Measurements from ENCODE around the gene TFEB. TPM values are rescaled to one million over a fixed set of nuclear protein-coding genes. Genes with fewer than 3 reads are reported as not detected.

Gene TFEB
- polyA plus RNA-seq, 4 donors: 4.5 to 10.2 (median 9.1) TPM

GRCh38 chr6:41642960-41643898 is 92.2 kb downstream of the TFEB start:
- DNase-seq (ENCODE audit: low read depth in 4 of 4, low spot score in 3 of 4): no peak

- no peak for DNase-seq (ENCODE audit: low read depth in 4 of 4, low spot score in 3 of 4)
Measured at GRCh38 chr6:41642090-41642959, 93.1 kb downstream of the TFEB start.

GRCh38 chr6:41641352-41641925 is 94.0 kb downstream of the TFEB start:
- no peak for DNase-seq (ENCODE audit: low read depth in 4 of 4, low spot score in 3 of 4)

- DNase-seq (ENCODE audit: low read depth in 4 of 4, low spot score in 3 of 4): no peak
Measured at GRCh38 chr6:41640426-41640825, 95.0 kb downstream of the TFEB start.

GRCh38 chr6:41639809-41640371 is 95.5 kb downstream of the TFEB start:
- no peak for DNase-seq (ENCODE audit: low read depth in 4 of 4, low spot score in 3 of 4)

- DNase-seq (ENCODE audit: low read depth in 4 of 4, low spot score in 3 of 4): no peak
Measured at GRCh38 chr6:41638935-41639808, 96.2 kb downstream of the TFEB start.

GRCh38 chr6:41638002-41638934 is 97.1 kb downstream of the TFEB start, which contains the start of gene MDFI:
Gene MDFI (plus strand): TSS chr6:41638468. CDS start chr6:41638750, 282 bp downstream.
- DNase-seq (ENCODE audit: low read depth in 4 of 4, low spot score in 3 of 4): peak in 1 of 4 donors; percentile 74

- no peak for DNase-seq (ENCODE audit: low read depth in 4 of 4, low spot score in 3 of 4)
Measured at GRCh38 chr6:41637194-41638001, 98.0 kb downstream of the TFEB start.

GRCh38 chr6:41636833-41637193 is 98.6 kb downstream of the TFEB start:
- no peak for DNase-seq (ENCODE audit: low read depth in 4 of 4, low spot score in 3 of 4)

- DNase-seq (ENCODE audit: low read depth in 4 of 4, low spot score in 3 of 4): no peak
Measured at GRCh38 chr6:41635365-41635764, 100.0 kb downstream of the TFEB start.

- no peak for DNase-seq (ENCODE audit: low read depth in 4 of 4, low spot score in 3 of 4)
Measured at GRCh38 chr6:41634657-41635056, 100.8 kb downstream of the TFEB start.

Other genes with a start within 250 kb of the TFEB start
- 10 to 100 TPM; 29.0 to 93.5 (median 39.0) TPM for gene FOXP4, start 189.2 kb downstream of the TFEB start, polyA plus RNA-seq (ENCODE audit: insufficient read length in 4 of 4)
- 10 to 100 TPM; 30.5 to 98.0 (median 44.4) TPM for gene MDFI, start 97.1 kb downstream of the TFEB start, polyA plus RNA-seq (ENCODE audit: insufficient read length in 4 of 4)
- under 1 TPM in 1 of 4 donors, not detected in 3; 0.26 TPM for gene PGC, start 11.8 kb upstream of the TFEB start, polyA plus RNA-seq (ENCODE audit: insufficient read length in 4 of 4)
- 1 to 10 TPM; 5.0 to 8.4 (median 6.3) TPM for gene FRS3, start 44.3 kb upstream of the TFEB start, polyA plus RNA-seq (ENCODE audit: insufficient read length in 4 of 4)
- gene PRICKLE4, start 45.2 kb upstream of the TFEB start, polyA plus RNA-seq (ENCODE audit: insufficient read length in 4 of 4): 10 to 100 TPM in 1 of 4 donors, 1 to 10 TPM in 3; 4.2 to 10.8 (median 5.1) TPM
- 100 to 1,000 TPM; 163 to 259 (median 227) TPM for gene TOMM6, start 52.1 kb upstream of the TFEB start, polyA plus RNA-seq (ENCODE audit: insufficient read length in 4 of 4)
- 10 to 100 TPM; 11.4 to 15.3 (median 11.9) TPM for gene USP49, start 159.8 kb upstream of the TFEB start, polyA plus RNA-seq (ENCODE audit: insufficient read length in 4 of 4)
- 10 to 100 TPM; 22.6 to 42.0 (median 39.8) TPM for gene MED20, start 185.5 kb upstream of the TFEB start, polyA plus RNA-seq (ENCODE audit: insufficient read length in 4 of 4)
- 10 to 100 TPM; 18.8 to 29.2 (median 26.5) TPM for gene BYSL, start 185.9 kb upstream of the TFEB start, polyA plus RNA-seq (ENCODE audit: insufficient read length in 4 of 4)
- gene CCND3, start 206.2 kb upstream of the TFEB start, polyA plus RNA-seq (ENCODE audit: insufficient read length in 4 of 4): 10 to 100 TPM; 24.3 to 31.4 (median 26.9) TPM

Data from left renal pelvis (tissue), 4 donors.